ENCODE results near the gene SUCO. TPM values are rescaled to one million over a fixed set of nuclear protein-coding genes. Genes with fewer than 3 reads are reported as not detected.

The SUCO gene
- total and polyA plus RNA-seq, 2 donors (not counting 3 experiments of a cell fraction or from before 2014, with no cell fraction given), result 5.1 to 27.2 TPM

DNA sequence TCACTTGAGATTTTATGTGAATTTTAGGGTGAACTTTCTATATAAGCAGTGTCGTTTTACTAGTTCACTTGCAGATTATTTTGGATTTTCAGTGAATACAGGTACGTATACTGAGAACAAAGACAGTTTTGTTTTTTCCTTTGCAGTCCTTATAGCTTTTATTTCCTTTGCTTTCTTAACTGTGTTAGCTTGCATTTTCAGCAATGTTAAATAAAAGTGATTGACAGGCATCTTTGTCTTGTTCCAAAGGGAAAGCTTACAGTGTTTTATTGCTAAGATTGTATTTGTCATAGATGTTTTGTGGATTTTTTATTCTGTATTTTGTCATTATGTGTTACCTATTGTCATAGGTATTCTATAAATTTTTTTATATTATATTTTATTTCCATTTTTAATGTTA, 72.7 kb downstream of the SUCO start:
- CTCF ChIA-PET, result interaction anchor here (1.2 kb wide), 1 partner anchor 109 kb away, joined by 3 read pairs; no protein-coding TSS in a partner anchor
- H3K79me2 ChIP-seq (ENCODE audit: control insufficient read depth, insufficient read depth, low read length), result no peaks in the 10 kb centered on the region
- dilution Hi-C loops (cut with MboI; ENCODE audit: extremely low pct_ligation_motif_present, low sequenced_read_pairs) (no loop called here), intact Hi-C loops (cut with micrococcal nuclease) (loop anchor here (5.0 kb wide), 1 partner anchor 73 kb away; the partner anchor contains the start of gene SUCO)
- no peaks in the 10 kb centered on the region for H4K20me1 ChIP-seq (replicated peaks; ENCODE audit: control insufficient read depth, extremely low read depth, insufficient read depth, low read length)
- POLR2A ChIA-PET, result no interaction called here
- no peak overlapping the region for H3K4me2 ChIP-seq (ENCODE audit: insufficient read depth, low read length)
- no peaks in the 10 kb centered on the region for H3K27me3 ChIP-seq (ENCODE audit: control insufficient read depth in 2 of 2, insufficient read depth in 2 of 2, low read length in 2 of 2)
- BruUV-seq (replicated peaks), result no TSS peak
- no peak for DNase-seq (ENCODE audit: low read depth, low spot score)
- H3K27ac ChIP-seq (ENCODE audit: insufficient read depth, low read depth, low read length), result no peak overlapping the region
- FAIRE-seq, result no peak
- H3K9me1 ChIP-seq (replicated peaks; ENCODE audit: control insufficient read depth, extremely low read depth, insufficient read depth, low read length), result no peaks in the 10 kb centered on the region
- H3K4me3 ChIP-seq (replicated peaks in 1 of 3; ENCODE audit: insufficient read depth in 1 of 3, low read depth in 1 of 3, low read length in 3 of 3), result no peak overlapping the region
- TF ChIP-seq FOS (IDR thresholded peaks at IDR 0.05; ENCODE audit: borderline replicate concordance, insufficient read depth, low read length) (no peak), POLR2A (IDR thresholded peaks at IDR 0.05; ENCODE audit: low read depth, low read length) (no peak), MYC (IDR thresholded peaks at IDR 0.05; ENCODE audit: low read depth, low read length) (no peak), EZH2 (IDR thresholded peaks at IDR 0.05; ENCODE audit: borderline replicate concordance, low read depth, low read length, severe bottlenecking) (no peak), JUN (IDR thresholded peaks at IDR 0.05; ENCODE audit: borderline replicate concordance, insufficient read depth, insufficient read length, low read depth) (no peak), GATA2 (IDR thresholded peaks at IDR 0.05; ENCODE audit: insufficient read depth, insufficient read length, low read depth, low read length) (no peak), POLR2AphosphoS5 (IDR thresholded peaks at IDR 0.05; ENCODE audit: insufficient read depth, low read depth, low read length) (no peak)
- TF ChIP-seq, protein P1, sequence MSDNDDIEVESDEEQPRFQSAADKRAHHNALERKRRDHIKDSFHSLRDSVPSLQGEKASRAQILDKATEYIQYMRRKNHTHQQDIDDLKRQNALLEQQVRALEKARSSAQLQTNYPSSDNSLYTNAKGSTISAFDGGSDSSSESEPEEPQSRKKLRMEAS (IDR thresholded peaks at IDR 0.05; ENCODE audit: insufficient read depth, insufficient read length), result no peak
- TF ChIP-seq, protein P2, sequence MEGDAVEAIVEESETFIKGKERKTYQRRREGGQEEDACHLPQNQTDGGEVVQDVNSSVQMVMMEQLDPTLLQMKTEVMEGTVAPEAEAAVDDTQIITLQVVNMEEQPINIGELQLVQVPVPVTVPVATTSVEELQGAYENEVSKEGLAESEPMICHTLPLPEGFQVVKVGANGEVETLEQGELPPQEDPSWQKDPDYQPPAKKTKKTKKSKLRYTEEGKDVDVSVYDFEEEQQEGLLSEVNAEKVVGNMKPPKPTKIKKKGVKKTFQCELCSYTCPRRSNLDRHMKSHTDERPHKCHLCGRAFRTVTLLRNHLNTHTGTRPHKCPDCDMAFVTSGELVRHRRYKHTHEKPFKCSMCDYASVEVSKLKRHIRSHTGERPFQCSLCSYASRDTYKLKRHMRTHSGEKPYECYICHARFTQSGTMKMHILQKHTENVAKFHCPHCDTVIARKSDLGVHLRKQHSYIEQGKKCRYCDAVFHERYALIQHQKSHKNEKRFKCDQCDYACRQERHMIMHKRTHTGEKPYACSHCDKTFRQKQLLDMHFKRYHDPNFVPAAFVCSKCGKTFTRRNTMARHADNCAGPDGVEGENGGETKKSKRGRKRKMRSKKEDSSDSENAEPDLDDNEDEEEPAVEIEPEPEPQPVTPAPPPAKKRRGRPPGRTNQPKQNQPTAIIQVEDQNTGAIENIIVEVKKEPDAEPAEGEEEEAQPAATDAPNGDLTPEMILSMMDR (IDR thresholded peaks at IDR 0.05; ENCODE audit: extremely low read depth in 1 of 2, insufficient read depth in 1 of 2, low read depth in 1 of 2, low read length in 2 of 2), result no peak
- no peaks in the 10 kb centered on the region for H3K9me3 ChIP-seq (replicated peaks; ENCODE audit: control insufficient read depth, insufficient read depth, low read length)
- H2AFZ ChIP-seq (ENCODE audit: low read depth, low read length), result no peak overlapping the region
- H3K4me1 ChIP-seq (ENCODE audit: control insufficient read depth, extremely low read depth, insufficient read depth, low read length), result no peaks in the 10 kb centered on the region
- H3K36me3 ChIP-seq (ENCODE audit: control insufficient read depth in 2 of 2, extremely low read depth in 1 of 2, insufficient read depth in 2 of 2, low read length in 2 of 2), result no peaks in the 10 kb centered on the region
- no peak overlapping the region for H3K9ac ChIP-seq (replicated peaks; ENCODE audit: extremely low read depth, insufficient read depth, low read length)
